HL-60 (cell line): ENCODE data around the gene ETV5.

Experiments
- CTCF ChIP-seq: IDR thresholded peaks from one replicate; pipeline ENCODE4 v1.5.1; 2011; ENCODE audit warnings: low read length, control low read depth, inconsistent platforms; ENCODE audit not compliant: insufficient read depth
- POLR2AphosphoS5 ChIP-seq: IDR thresholded peaks from 2 replicates; pipeline ENCODE4 v1.6.1; 2012; ENCODE audit warnings: low read depth

GRCh38 chr3:186105543-186105942, 3.3 kb downstream of the ETV5 start:
- TF ChIP-seq CTCF: no peak
- TF ChIP-seq POLR2AphosphoS5: no peak
